GM21390 (cell line): ENCODE measurements around the gene NEXN.
"Not testable (repeated sequence)": the region's sequence is repeated elsewhere in the genome, so short reads cannot be mapped to it uniquely, and the experiment has no call there.

Experiments
- ATAC-seq: cut with Tn5 transposase; IDR thresholded peaks from one replicate; pipeline ENCODE4 v1.9.1; 2021; ENCODE audit not compliant: unreplicated experiment

Gene NEXN

GRCh38 chr1:77958850-77959249 is 70.4 kb downstream of the NEXN start:
- no peak for ATAC-seq

DNA sequence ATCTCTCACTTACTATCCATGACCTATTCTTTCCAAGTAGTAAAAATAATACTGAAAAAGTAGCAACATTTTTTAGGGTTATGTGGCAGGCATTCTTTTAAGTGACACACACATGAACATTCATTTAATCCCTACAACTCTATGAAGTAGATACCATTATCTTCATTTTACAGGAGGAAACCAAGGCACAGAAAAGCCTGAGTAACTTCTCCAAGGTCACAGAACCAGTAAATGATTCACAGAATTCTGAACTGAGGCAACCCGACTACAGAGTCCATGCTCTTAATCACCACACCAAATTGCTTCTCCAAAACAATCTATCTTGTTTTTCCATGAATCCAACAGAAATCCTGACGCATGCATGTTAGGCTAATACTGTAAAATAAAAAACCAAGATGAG is 73.0 kb downstream of the NEXN start:
- no peak for ATAC-seq

- ATAC-seq = no peak
These were observed 77.9 kb downstream of the NEXN start for GRCh38 chr1:77966291-77966690.

DNA sequence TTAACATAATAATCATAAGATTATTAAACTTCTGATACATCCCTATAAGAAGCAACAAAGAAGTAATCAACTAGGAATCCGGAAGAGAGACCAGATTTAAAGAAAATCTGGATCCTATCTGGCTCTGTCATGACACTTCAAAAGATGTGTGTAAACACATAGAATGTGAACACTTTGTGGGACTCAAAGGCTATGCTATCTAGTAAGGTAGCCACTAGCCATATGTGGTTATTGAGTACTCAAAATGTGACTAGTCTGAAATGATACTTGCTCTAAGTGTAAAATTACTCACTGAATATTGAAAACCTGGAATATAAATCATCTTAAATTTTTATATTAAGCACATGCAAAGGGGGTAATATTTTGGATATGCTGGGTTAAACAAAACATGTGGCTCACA is 81.8 kb downstream of the NEXN start:
- ATAC-seq = no peak

GRCh38 chr1:77972080-77972479 is 83.7 kb downstream of the NEXN start:
- ATAC-seq = no peak

DNA sequence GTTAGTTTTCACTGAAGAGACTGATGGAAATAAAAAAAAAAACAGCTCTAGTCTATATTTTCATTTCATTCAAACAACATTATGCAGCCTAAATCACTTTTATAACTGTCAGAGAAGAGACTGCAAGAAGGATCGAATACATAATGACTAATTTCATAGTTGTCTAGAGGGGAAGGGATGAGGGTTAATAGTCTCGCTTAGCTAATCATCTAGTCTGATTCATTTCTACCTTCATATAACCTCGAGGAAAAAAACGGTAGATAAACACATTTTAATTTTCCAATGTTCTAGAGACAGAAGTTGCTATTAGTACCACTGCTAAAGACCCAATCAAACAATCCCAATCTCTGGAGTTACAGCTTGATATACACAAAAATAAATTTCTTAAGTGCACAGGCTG is 87.0 kb downstream of the NEXN start:
- ATAC-seq = no peak

GRCh38 chr1:77975907-77976306 is 87.5 kb downstream of the NEXN start:
- ATAC-seq = no peak

DNA sequence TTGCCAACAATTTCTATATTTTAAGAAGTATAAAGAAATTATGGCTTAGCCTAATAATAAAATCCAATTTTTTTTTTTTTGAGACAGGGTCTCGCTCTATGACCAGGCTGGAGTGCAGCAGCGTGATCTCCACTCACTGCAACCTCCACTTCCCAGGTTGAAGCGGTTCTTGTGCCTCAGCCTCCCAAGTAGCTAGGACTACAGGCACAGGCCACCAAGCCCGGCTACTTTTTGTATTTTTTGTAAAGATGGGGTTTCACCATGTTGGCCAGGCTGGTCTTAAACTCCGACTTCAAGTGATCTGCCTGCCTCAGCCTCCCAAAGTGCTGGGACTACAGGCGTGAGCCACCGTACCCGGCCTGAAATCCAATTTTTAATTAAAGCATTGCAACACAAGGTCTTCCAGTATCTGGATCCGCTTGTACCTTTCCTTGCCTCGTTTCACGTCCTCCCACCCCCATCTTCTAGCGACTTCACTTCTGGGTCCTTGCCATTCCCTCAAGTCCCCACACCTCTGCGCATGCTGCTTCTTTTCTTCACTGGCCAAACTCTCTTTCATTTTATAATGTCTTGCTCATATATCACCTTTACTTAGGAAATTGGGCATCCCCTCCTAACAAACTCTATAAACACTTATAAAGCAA is 88.1 kb downstream of the NEXN start:
- no peak for ATAC-seq

DNA sequence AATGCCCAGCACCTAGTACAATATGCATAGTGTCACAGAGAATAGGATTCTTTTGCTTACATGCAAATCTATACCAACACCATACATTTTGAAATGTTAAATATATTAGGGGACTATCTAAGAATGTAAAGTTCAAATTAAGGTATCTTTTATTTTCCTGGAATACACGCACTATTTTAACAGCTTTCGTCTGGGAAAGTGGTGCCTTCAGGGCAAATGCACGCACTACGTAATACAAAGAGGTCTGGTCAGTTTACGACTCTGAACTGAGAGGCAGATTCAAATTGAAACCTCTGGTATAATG is 89.5 kb downstream of the NEXN start:
- no peak for ATAC-seq

DNA sequence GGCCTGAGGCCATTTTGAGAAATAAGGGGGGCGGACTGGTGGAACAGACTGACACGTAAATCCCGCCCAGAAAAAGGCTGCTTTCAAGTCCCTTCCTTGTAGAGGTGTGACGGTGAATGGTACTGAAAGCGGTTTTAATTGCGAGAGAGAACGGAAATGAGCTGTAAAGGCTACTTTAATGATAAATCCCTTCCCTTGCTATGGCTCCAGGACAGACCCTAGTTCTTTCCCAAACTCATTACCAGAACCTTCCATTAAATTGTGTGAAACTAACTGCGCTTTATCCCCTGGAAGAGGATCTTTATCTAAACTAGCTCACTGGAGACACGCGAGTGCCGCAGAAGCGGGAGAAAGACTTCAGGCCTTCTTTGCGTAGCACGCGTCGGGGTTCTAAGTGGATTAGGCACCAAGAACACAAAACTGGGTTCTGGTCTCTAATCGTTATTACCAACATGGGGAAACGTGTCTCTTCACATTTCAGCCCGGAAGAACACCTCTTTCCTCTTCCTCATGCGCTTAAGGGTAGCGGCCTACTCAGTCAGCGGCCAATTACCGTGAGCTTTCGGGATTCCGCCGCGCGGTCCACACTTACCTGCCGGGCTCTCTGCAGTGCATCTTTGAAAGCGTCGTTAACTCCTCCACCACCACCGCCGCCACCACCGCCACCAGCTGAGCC is 90.0 kb downstream of the NEXN start:
- ATAC-seq = peak; percentile 64

GRCh38 chr1:77978969-77979876 is 90.8 kb downstream of the NEXN start, which contains the start of gene FUBP1:
FUBP1 (minus strand) TSS chr1:77979072; CDS start chr1:77979004, 68 bp downstream.
- ATAC-seq = peak; percentile 77

DNA sequence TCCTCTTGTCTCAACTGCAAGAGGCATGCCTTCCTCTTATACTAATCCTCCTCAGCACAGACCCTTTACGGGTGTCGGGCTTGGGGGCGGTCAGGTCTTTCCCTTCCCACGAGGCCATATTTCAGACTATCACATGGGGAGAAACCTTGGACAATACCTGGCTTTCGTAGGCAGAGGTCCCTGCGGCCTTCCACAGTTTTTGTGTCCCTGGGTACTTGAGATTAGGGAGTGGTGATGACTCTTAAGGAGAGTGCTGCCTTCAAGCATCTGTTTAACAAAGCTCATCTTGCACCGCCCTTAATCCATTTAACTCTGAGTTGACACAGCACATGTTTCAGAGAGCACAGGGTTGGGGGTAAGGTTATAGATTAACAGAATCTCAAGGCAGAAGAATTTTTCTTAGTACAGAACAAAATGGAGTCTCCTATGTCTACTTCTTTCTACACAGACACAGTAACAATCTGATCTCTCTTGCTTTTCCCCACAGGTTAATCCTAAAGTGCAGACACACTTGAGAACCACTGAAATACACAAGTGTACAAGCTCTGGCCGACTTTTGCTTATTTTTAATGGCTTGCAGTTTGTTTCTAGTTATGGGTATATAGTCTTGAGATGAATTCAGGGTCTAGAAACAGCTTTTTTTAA is 95.0 kb downstream of the NEXN start:
- ATAC-seq = not testable (repeated sequence)

- ATAC-seq = no peak
These were observed 95.6 kb downstream of the NEXN start for GRCh38 chr1:77983997-77984355.

DNA sequence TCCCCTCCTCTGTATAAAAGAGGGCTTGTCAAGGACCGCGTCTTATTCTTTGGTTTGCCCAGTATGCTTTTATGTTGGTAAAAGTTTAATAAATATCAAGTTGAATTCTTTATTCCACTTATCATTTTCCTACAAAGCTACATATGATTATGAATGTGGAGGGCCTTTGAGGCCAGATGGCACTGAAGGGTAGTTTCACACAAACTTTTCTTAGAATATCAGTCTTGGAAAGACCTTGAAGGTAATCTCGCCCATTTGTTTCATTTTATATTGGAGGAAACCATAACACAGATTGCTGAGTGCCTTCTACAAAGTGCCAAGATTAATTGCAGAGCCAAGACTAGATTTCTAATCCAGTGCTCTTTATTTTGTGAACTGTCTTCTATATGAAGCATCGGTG is 96.2 kb downstream of the NEXN start:
- ATAC-seq = no peak

DNA sequence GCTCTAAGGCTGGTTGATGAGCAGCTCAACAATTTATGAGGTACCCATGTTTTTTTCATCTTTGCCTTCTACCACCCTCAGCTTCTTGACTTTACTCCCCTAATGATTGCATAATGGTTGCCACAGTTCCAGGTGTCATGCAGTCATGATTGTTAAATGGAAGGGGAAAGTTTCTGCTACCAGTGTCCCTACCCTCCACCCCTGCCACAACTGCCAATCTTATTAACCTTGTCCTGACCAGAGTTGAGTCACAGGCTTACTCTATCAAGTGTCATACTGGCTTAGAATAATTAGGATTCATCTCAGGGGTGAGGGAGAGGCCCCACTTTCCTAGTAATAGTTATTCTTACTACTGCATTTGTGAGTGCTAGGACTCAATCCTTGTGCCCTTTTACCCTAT is 98.4 kb downstream of the NEXN start:
- no peak for ATAC-seq

GRCh38 chr1:77987919-77988318 is 99.5 kb downstream of the NEXN start:
- no peak for ATAC-seq

DNA sequence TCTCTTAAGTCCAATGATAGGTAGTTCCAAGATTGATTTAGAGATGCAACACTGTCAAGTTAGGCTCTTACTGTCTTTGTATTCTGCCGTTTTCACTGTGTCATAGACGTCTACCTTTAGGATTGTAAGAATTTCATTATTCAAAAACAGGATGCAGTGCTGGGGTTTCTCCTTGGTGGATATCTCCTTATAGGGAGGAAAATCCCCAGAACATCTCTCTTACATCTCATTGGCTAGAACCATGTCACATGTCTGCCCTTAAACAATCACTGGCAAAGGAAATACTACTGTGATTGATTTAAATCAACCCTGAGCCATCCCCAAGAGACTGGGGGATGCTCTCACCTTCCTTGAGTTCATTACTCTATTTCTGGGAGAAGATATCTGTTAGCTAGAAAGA is 101.3 kb downstream of the NEXN start:
- ATAC-seq = no peak

DNA sequence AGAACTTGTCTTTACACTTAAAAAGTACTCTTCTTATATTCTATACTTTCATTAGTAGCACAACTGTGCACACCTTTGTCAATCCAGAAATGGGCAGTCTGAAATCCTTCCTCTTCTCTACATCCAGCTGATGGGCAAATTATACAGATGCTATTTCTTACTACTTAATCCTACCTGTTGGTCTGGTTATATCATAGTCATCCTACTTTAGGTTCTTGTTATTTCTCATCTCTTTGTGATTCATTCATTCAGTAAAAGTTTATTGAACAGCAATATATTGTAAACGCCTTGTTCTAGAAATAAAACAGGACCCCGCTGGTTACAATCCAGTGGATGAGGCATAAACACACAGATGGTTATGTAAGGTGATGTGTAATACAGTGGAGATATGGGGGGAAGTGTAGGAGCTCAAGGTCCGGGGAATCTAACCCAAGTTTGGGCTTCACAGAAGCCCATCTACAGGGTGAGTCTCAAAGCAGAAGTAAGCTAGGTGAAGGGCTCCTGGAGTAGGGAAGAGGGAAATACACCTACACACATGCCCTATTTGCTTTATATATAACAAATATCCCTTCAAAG is 102.3 kb downstream of the NEXN start:
- no peak for ATAC-seq

DNA sequence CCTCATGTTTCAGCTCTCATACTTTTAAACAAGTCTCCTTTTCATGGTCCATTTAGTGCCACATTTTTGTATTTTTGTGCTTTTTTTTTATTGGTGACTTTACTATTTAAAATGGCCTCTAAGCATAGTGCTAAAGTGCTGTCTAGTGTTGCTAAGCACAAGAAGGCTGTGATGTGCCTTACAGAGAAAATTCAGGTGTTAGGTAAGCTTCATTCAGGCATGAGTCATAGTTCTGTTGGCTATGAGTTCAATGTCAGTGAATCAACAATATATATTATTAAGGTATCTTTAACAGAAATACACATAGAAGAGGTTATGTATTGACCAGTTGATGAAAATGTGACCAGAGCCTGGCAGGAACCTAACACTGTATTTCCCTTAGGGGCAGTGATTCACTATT is 103.2 kb downstream of the NEXN start:
- no peak for ATAC-seq
